B cell (primary cell): ENCODE data around the gene PTPRM. TPM values are rescaled to one million over a fixed set of nuclear protein-coding genes. Genes with fewer than 3 reads are reported as not detected.

ENCODE experiments used
- ATAC-seq: fragments of 200-7000 bp; cut with Tn5 transposase; one replicate; pipeline ENCODE4 v1.10.0; 2021; ENCODE audit warnings: low read depth, mild to moderate bottlenecking, moderate number of reproducible peaks, moderate library complexity
- CTCF ChIA-PET: fragments of 350-600 bp; sonication (Branson Sonifier 250); formaldehyde crosslinking; loops from one replicate; lab custom pipeline; 2021; ENCODE audit warnings: antibody characterized with exemption, inconsistent platforms; lab: Charles Lee
- POLR2A ChIA-PET: fragments of 350-600 bp; sonication (Branson Sonifier 250); formaldehyde crosslinking; loops from one replicate; lab custom pipeline; 2021; ENCODE audit warnings: antibody characterized with exemption; lab: Charles Lee
- DNase-seq: peaks from one replicate; pipeline ENCODE4 v3.0.0; 2013
- H2AFZ ChIP-seq: 2 replicates; pipeline ENCODE4 v1.6.1; 2012; ENCODE audit warnings: mild to moderate bottlenecking, low read depth, low read length; ENCODE audit not compliant: insufficient read depth, poor library complexity, severe bottlenecking
- H3K27ac ChIP-seq, 2 donors: 1 replicate in 1 of 2; 2 replicates in 1 of 2; pipeline ENCODE4 v1.5.1; 2012 to 2013; ENCODE audit warnings: low read length in 2 of 2, mild to moderate bottlenecking in 2 of 2, moderate library complexity in 1 of 2
- H3K27me3 ChIP-seq, 4 experiments: fragments of 200-600 bp in 1 of 4; sonication (generic) in 1 of 4; replicated peaks in 1 of 4; 1 replicate in 2 of 4; 2 replicates in 2 of 4; pipeline versions ENCODE4 v1.6.1 to v1.7.0; 2013 to 2016; ENCODE audit warnings: low read length in 3 of 4, mild to moderate bottlenecking in 2 of 4, mixed read lengths in 1 of 4, moderate library complexity in 1 of 4; ENCODE audit not compliant: insufficient read depth in 4 of 4, control insufficient read depth in 3 of 4; ENCODE audit errors: control extremely low read depth in 1 of 4
- H3K36me3 ChIP-seq, 2 experiments: replicated peaks in 1 of 2; 1 replicate in 1 of 2; 2 replicates in 1 of 2; pipeline versions ENCODE4 v1.6.1 to v1.7.1; 2013; ENCODE audit warnings: low read length in 1 of 2; ENCODE audit not compliant: insufficient read depth in 2 of 2, control insufficient read depth in 1 of 2; ENCODE audit errors: control extremely low read depth in 1 of 2, extremely low read depth in 1 of 2
- H3K4me1 ChIP-seq, 2 donors: fragments of 200-600 bp in 1 of 2; sonication (generic) in 1 of 2; 1 replicate in 1 of 2; 2 replicates in 1 of 2; pipeline versions ENCODE4 v1.5.1 to v1.6.1; 2013 to 2017; ENCODE audit warnings: low read length in 2 of 2; ENCODE audit not compliant: control insufficient read depth in 2 of 2, insufficient read depth in 2 of 2
- H3K4me2 ChIP-seq: replicated peaks from 2 replicates; pipeline ENCODE3; 2012; ENCODE audit warnings: mild to moderate bottlenecking, low read depth, low read length; ENCODE audit not compliant: poor library complexity, severe bottlenecking
- H3K4me3 ChIP-seq, 5 experiments: fragments of 200-600 bp in 1 of 5; sonication (generic) in 1 of 5; 1 replicate in 3 of 5; 2 replicates in 2 of 5; pipeline versions ENCODE4 v1.5.1 to v1.7.0; 2011 to 2016; ENCODE audit warnings: low read length in 4 of 5, mild to moderate bottlenecking in 4 of 5, low read depth in 2 of 5, control low read depth in 1 of 5, moderate library complexity in 1 of 5; ENCODE audit not compliant: insufficient read depth in 1 of 5; ENCODE audit errors: control extremely low read depth in 1 of 5, extremely low read depth in 1 of 5
- H3K79me2 ChIP-seq: fragments of 200-600 bp; sonication (generic); one replicate; pipeline ENCODE4 v1.6.0; 2016; ENCODE audit warnings: low read length; ENCODE audit not compliant: control insufficient read depth, insufficient read depth
- H3K9ac ChIP-seq: fragments of 200-600 bp; sonication (generic); 2 replicates; pipeline ENCODE4 v1.6.1; 2017; ENCODE audit warnings: mild to moderate bottlenecking, low read length, moderate library complexity
- H3K9me3 ChIP-seq, 3 donors: one replicate each; pipeline versions ENCODE4 v1.6.1 to v1.7.1; 2013; ENCODE audit warnings: low read length in 2 of 3; ENCODE audit not compliant: control insufficient read depth in 2 of 3, insufficient read depth in 1 of 3; ENCODE audit errors: control extremely low read depth in 1 of 3
- H4K20me1 ChIP-seq: 2 replicates; pipeline ENCODE4 v1.6.0; 2012; ENCODE audit warnings: mild to moderate bottlenecking, low read length; ENCODE audit not compliant: insufficient read depth, control insufficient read depth, poor library complexity, severe bottlenecking
- H3K27ac Mint-ChIP-seq: one replicate; pipeline ENCODE4 v1.8.0; 2021; ENCODE audit warnings: mixed read lengths
- H3K27me3 Mint-ChIP-seq: one replicate; pipeline ENCODE4 v1.8.0; 2021; ENCODE audit warnings: mixed read lengths
- H3K4me1 Mint-ChIP-seq: one replicate; pipeline ENCODE4 v1.8.0; 2021; ENCODE audit warnings: mixed read lengths
- H3K4me3 Mint-ChIP-seq: one replicate; pipeline ENCODE4 v1.8.0; 2021; ENCODE audit warnings: mixed read lengths
- H3K9me3 Mint-ChIP-seq: one replicate; pipeline ENCODE4 v1.8.0; 2022; ENCODE audit warnings: mixed read lengths; ENCODE audit not compliant: insufficient read depth
- EZH2 ChIP-seq: IDR thresholded peaks from 2 replicates; pipeline ENCODE4 v1.6.1; 2012; ENCODE audit warnings: borderline replicate concordance, low read depth, mild to moderate bottlenecking, moderate library complexity, low read length; ENCODE audit not compliant: insufficient read depth, poor library complexity, severe bottlenecking
- WGBS: methylation state at CpG from one replicate; pipeline ENCODE4 v1.1.5; 2013; ENCODE audit warnings: missing lambda C conversion rate; ENCODE audit not compliant: insufficient coverage; 5-methylcytosine and 5-hydroxymethylcytosine counted together
- intact Hi-C: fragments of 100-400 bp; cut with micrococcal nuclease; formaldehyde crosslinking; loops from one replicate; pipeline ENCODE4 v1.10.0; 2022
- polyA plus RNA-seq: library from polyadenylated mRNA; depleted of rRNA; stranded (reverse); fragments of >200 nt; gene quantifications from 2 replicates; pipeline ENCODE4 v1.2.3, GENCODE V29; 2012
- total RNA-seq, 2 donors: library from RNA; stranded (reverse); fragments of 120-200 nt in 1 of 2; gene quantifications; 1 replicate in 1 of 2; 2 replicates in 1 of 2; pipeline versions ENCODE4 v1.2.3 to v1.2.4, GENCODE V29; 2013 to 2022
- TF ChIP-seq, protein P1 (sequence below): fragments of 200-600 bp; IDR thresholded peaks from one replicate; pipeline ENCODE4 v1.8.0; 2022; ENCODE audit warnings: antibody characterized with exemption, mild to moderate bottlenecking

The PTPRM gene
- total and polyA plus RNA-seq, 2 donors (not counting 1 experiment from before 2014, with no cell fraction given) = 0.20 to 0.89 TPM

DNA sequence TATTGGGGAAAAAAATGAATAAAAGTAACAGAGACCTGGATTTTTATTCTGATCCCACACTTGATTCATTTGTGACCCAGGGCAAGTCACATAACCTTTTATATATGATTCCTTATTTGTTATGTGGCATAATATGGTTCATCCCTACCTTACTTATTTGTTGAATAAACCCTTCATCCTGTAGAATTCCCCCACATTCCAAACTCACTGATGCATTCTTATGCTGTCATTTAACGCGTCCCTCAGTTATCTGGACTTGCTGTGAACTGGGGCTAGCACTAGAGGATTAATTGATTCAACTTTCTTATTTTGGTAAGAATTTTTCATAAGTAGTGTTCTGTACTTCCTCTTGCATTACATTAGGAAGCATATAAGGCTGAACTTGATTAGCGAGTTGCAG is 657.5 kb downstream of the PTPRM start:
- H3K4me3 ChIP-seq = no peak overlapping the region
- WGBS = no CpG with 5 or more reads among the region's 3 CpGs
- Mint-ChIP-seq H3K27me3 (no peaks in the 10 kb centered on the region), H3K9me3 (no peaks in the 10 kb centered on the region), H3K4me1 (no peaks in the 10 kb centered on the region), H3K4me3 (no peak overlapping the region), H3K27ac (no peak overlapping the region)
- H3K79me2 ChIP-seq = no peaks in the 10 kb centered on the region
- H3K4me1 ChIP-seq = no peaks in the 10 kb centered on the region
- H3K27ac ChIP-seq = no peak overlapping the region
- CTCF ChIA-PET = no interaction called here
- H4K20me1 ChIP-seq = no peaks in the 10 kb centered on the region
- intact Hi-C loops = no loop called here
- H3K4me2 ChIP-seq = no peak overlapping the region
- no peak overlapping the region for H2AFZ ChIP-seq
- no peaks in the 10 kb centered on the region for H3K36me3 ChIP-seq
- DNase-seq (no peak), ATAC-seq (no peak)
- TF ChIP-seq EZH2 = no peak
- TF ChIP-seq, protein P1, sequence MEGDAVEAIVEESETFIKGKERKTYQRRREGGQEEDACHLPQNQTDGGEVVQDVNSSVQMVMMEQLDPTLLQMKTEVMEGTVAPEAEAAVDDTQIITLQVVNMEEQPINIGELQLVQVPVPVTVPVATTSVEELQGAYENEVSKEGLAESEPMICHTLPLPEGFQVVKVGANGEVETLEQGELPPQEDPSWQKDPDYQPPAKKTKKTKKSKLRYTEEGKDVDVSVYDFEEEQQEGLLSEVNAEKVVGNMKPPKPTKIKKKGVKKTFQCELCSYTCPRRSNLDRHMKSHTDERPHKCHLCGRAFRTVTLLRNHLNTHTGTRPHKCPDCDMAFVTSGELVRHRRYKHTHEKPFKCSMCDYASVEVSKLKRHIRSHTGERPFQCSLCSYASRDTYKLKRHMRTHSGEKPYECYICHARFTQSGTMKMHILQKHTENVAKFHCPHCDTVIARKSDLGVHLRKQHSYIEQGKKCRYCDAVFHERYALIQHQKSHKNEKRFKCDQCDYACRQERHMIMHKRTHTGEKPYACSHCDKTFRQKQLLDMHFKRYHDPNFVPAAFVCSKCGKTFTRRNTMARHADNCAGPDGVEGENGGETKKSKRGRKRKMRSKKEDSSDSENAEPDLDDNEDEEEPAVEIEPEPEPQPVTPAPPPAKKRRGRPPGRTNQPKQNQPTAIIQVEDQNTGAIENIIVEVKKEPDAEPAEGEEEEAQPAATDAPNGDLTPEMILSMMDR = no peak
- no peak overlapping the region for H3K9ac ChIP-seq
- POLR2A ChIA-PET = no interaction called here
- peaks cover 0 to 4% (median 2%) of the 10 kb centered on the region in 3 donors for H3K9me3 ChIP-seq
- no peaks in the 10 kb centered on the region for H3K27me3 ChIP-seq

DNA sequence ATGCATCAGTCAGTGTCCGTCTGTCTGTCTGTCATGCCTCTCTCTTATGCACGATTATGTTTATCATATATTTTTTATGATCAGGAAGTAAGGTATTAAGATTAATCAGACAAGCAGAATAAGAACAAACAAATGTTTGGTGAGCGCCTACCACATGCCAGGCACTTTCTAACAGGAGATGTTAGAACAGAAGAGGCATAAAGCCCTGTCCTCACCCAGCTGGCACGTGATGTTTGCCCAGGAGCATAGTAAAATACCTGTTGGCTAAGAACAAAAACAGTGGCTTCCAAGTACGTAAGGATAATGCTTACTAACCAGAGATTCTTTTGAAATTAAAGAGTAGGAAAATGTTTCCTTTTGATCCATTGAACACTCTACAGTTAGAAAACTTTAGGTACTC is 661.9 kb downstream of the PTPRM start:
- Histone ChIP-seq H3K9ac (no peak overlapping the region), H3K79me2 (no peaks in the 10 kb centered on the region), H3K4me1 (no peaks in the 10 kb centered on the region), H4K20me1 (no peaks in the 10 kb centered on the region), H3K4me3 (no peak overlapping the region), H3K27me3 (no peaks in the 10 kb centered on the region), H3K4me2 (no peak overlapping the region), H2AFZ (no peak overlapping the region), H3K9me3 (peaks cover 0 to 4% (median 2%) of the 10 kb centered on the region in 3 donors), H3K27ac (no peak overlapping the region), H3K36me3 (no peaks in the 10 kb centered on the region)
- intact Hi-C loops = no loop called here
- Mint-ChIP-seq H3K4me3 (no peak overlapping the region), H3K9me3 (no peaks in the 10 kb centered on the region), H3K27ac (no peak overlapping the region), H3K27me3 (no peaks in the 10 kb centered on the region), H3K4me1 (no peaks in the 10 kb centered on the region)
- ATAC-seq (no peak), DNase-seq (no peak)
- TF ChIP-seq EZH2 = no peak
- TF ChIP-seq, protein P1 = no peak
- CTCF ChIA-PET = no interaction called here
- POLR2A ChIA-PET = no interaction called here
- whole genome bisulfite sequencing = 100% methylated on average over 2 of the region's 5 CpGs
